Neuronal stem cell (in vitro differentiated cells): ENCODE data around the gene KLHDC4.

Experiments used
- DNase-seq: peaks from one replicate; pipeline ENCODE4 v3.0.0-alpha.2; 2013; ENCODE audit warnings: low spot score
- H2AFZ ChIP-seq: one replicate; pipeline ENCODE4 v1.6.1; 2013; ENCODE audit warnings: mild to moderate bottlenecking, low read length, inconsistent platforms
- H2AK5ac ChIP-seq: 2 replicates; pipeline ENCODE4 v1.6.1; 2013; ENCODE audit warnings: low read depth, mild to moderate bottlenecking, inconsistent platforms, low read length, moderate library complexity, mixed read lengths
- H2BK120ac ChIP-seq: 2 replicates; pipeline ENCODE4 v1.6.1; 2013; ENCODE audit warnings: low read depth, mild to moderate bottlenecking, inconsistent platforms, low read length, moderate library complexity, mixed read lengths
- H2BK12ac ChIP-seq: one replicate; pipeline ENCODE4 v1.6.1; 2013; ENCODE audit warnings: low read length, inconsistent platforms
- H2BK15ac ChIP-seq: 2 replicates; pipeline ENCODE4 v1.6.1; 2013; ENCODE audit warnings: mild to moderate bottlenecking, low read length, inconsistent platforms, mixed read lengths
- H2BK5ac ChIP-seq: one replicate; pipeline ENCODE4 v1.6.1; 2013; ENCODE audit warnings: inconsistent platforms, mild to moderate bottlenecking, low read length, moderate library complexity
- H3K14ac ChIP-seq: one replicate; pipeline ENCODE4 v1.6.1; 2013; ENCODE audit warnings: low read length, inconsistent platforms
- H3K18ac ChIP-seq: 2 replicates; pipeline ENCODE4 v1.6.1; 2013; ENCODE audit warnings: low read length, inconsistent platforms
- H3K23ac ChIP-seq: 2 replicates; pipeline ENCODE4 v1.6.1; 2013; ENCODE audit warnings: low read depth, mild to moderate bottlenecking, mixed read lengths, low read length, inconsistent platforms; ENCODE audit not compliant: poor library complexity
- H3K27ac ChIP-seq: replicated peaks from 3 replicates; pipeline ENCODE4 v1.5.1; 2013; ENCODE audit warnings: low read length, inconsistent platforms
- H3K27me3 ChIP-seq, 3 experiments: 2 replicates each; pipeline ENCODE4 v1.6.1; 2013; ENCODE audit warnings: low read length in 3 of 3, mild to moderate bottlenecking in 2 of 3, inconsistent platforms in 1 of 3, low read depth in 1 of 3, mixed read lengths in 1 of 3, moderate library complexity in 1 of 3; ENCODE audit not compliant: control insufficient read depth in 3 of 3, insufficient read depth in 3 of 3
- H3K36me3 ChIP-seq, 2 donors: replicated peaks in 1 of 2; 2 replicates each; pipeline ENCODE4 v1.6.1; 2013; ENCODE audit warnings: low read length in 2 of 2; ENCODE audit not compliant: control insufficient read depth in 2 of 2, insufficient read depth in 2 of 2
- H3K4ac ChIP-seq: 2 replicates; pipeline ENCODE4 v1.6.1; 2013; ENCODE audit warnings: inconsistent platforms, mild to moderate bottlenecking, low read length, moderate library complexity
- H3K4me1 ChIP-seq, 2 donors: 1 replicate in 1 of 2; 2 replicates in 1 of 2; pipeline ENCODE4 v1.6.1; 2013; ENCODE audit warnings: low read length in 2 of 2, low read depth in 1 of 2; ENCODE audit not compliant: control insufficient read depth in 2 of 2, insufficient read depth in 1 of 2
- H3K4me2 ChIP-seq: one replicate; pipeline ENCODE4 v1.6.1; 2013; ENCODE audit warnings: mild to moderate bottlenecking, low read length, inconsistent platforms; ENCODE audit not compliant: insufficient read depth, poor library complexity, severe bottlenecking
- H3K4me3 ChIP-seq, 2 donors: 2 replicates each; pipeline ENCODE4 v1.5.1; 2013; ENCODE audit warnings: low read length in 2 of 2, mild to moderate bottlenecking in 2 of 2, inconsistent platforms in 1 of 2, moderate library complexity in 1 of 2
- H3K79me1 ChIP-seq: one replicate; pipeline ENCODE4 v1.6.1; 2013; ENCODE audit warnings: low read depth, mild to moderate bottlenecking, inconsistent platforms, low read length, moderate library complexity
- H3K9ac ChIP-seq: one replicate; pipeline ENCODE4 v1.6.1; 2013; ENCODE audit warnings: mild to moderate bottlenecking, low read depth, low read length, inconsistent platforms; ENCODE audit not compliant: poor library complexity
- H3K9me3 ChIP-seq, 2 donors: replicated peaks in 1 of 2; 2 replicates each; pipeline versions ENCODE3 to v1.6.1; 2013; ENCODE audit warnings: low read length in 2 of 2, mild to moderate bottlenecking in 2 of 2, inconsistent platforms in 1 of 2, low read depth in 1 of 2, mixed read lengths in 1 of 2, moderate library complexity in 1 of 2; ENCODE audit not compliant: control insufficient read depth in 2 of 2, insufficient read depth in 1 of 2
- H4K8ac ChIP-seq: one replicate; pipeline ENCODE4 v1.6.1; 2013; ENCODE audit warnings: low read depth, mild to moderate bottlenecking, inconsistent platforms, low read length, moderate library complexity
- H4K91ac ChIP-seq: one replicate; pipeline ENCODE4 v1.6.1; 2013; ENCODE audit warnings: low read length, low read depth, mild to moderate bottlenecking, inconsistent platforms; ENCODE audit not compliant: poor library complexity
- WGBS, 2 donors: extraction: QIAGEN DNeasy Blood & Tissue Kit; methylation state at CpG; one replicate each; pipeline ENCODE4 v1.1.7; 2013; ENCODE audit warnings: missing lambda C conversion rate in 2 of 2, mixed read lengths in 1 of 2; ENCODE audit not compliant: insufficient read length in 2 of 2, insufficient replicate concordance in 1 of 2; ENCODE audit errors: extremely low coverage in 2 of 2; 5-methylcytosine and 5-hydroxymethylcytosine counted together

KLHDC4 gene

GRCh38 chr16:87701505-87701921, 64.3 kb downstream of the KLHDC4 start:
- peaks cover 16 to 73% of the 10 kb centered on the region in 2 donors for H3K36me3 ChIP-seq
- H2BK15ac ChIP-seq: no peak overlapping the region
- H3K9ac ChIP-seq: peak overlapping the region; percentile 38
- no peak overlapping the region for H3K27ac ChIP-seq
- DNase-seq: no peak
- peak overlapping the region; percentile 31 for H3K14ac ChIP-seq
- peaks cover 11% of the 10 kb centered on the region for H3K79me1 ChIP-seq
- peak overlapping the region; percentile 37 for H3K23ac ChIP-seq
- H3K9me3 ChIP-seq: no peaks in the 10 kb centered on the region
- H4K8ac ChIP-seq: peak overlapping the region; percentile 65
- WGBS, 2 donors: no CpG with 5 or more reads among the region's 23 CpGs
- no peak overlapping the region for H3K4ac ChIP-seq
- no peak overlapping the region for H2AK5ac ChIP-seq
- peak overlapping the region; percentile 5 for H2BK5ac ChIP-seq
- H3K4me1 ChIP-seq: peaks cover 5 to 13% of the 10 kb centered on the region in 2 donors
- H2AFZ ChIP-seq: no peak overlapping the region
- H3K4me3 ChIP-seq: no peak overlapping the region
- no peak overlapping the region for H2BK12ac ChIP-seq
- no peak overlapping the region for H4K91ac ChIP-seq
- no peaks in the 10 kb centered on the region for H3K27me3 ChIP-seq
- H3K18ac ChIP-seq: no peak overlapping the region
- H3K4me2 ChIP-seq: peak overlapping the region; percentile 11
- H2BK120ac ChIP-seq: no peak overlapping the region

- H3K4ac ChIP-seq: no peak overlapping the region
- no peak overlapping the region for H3K9ac ChIP-seq
- H3K9me3 ChIP-seq: no peaks in the 10 kb centered on the region
- no peak overlapping the region for H2BK15ac ChIP-seq
- H3K36me3 ChIP-seq: peaks cover 19 to 74% of the 10 kb centered on the region in 2 donors
- no peak overlapping the region for H3K18ac ChIP-seq
- peaks cover 9% of the 10 kb centered on the region for H3K79me1 ChIP-seq
- H2AFZ ChIP-seq: no peak overlapping the region
- DNase-seq: no peak
- no peak overlapping the region for H4K91ac ChIP-seq
- H2BK120ac ChIP-seq: no peak overlapping the region
- H4K8ac ChIP-seq: no peak overlapping the region
- H3K4me3 ChIP-seq: no peak overlapping the region
- peak overlapping the region; percentile 37 for H3K23ac ChIP-seq
- WGBS, 2 donors: no CpG with 5 or more reads among the region's 11 CpGs
- H3K4me2 ChIP-seq: no peak overlapping the region
- H2BK12ac ChIP-seq: no peak overlapping the region
- no peak overlapping the region for H3K27ac ChIP-seq
- no peak overlapping the region for H2AK5ac ChIP-seq
- no peak overlapping the region for H2BK5ac ChIP-seq
- no peaks in the 10 kb centered on the region for H3K27me3 ChIP-seq
- H3K4me1 ChIP-seq: peaks cover under 1 to 10% of the 10 kb centered on the region in 2 donors
- no peak overlapping the region for H3K14ac ChIP-seq
Observed at GRCh38 chr16:87701078-87701460, 64.7 kb downstream of the KLHDC4 start.

- no CpG with 5 or more reads among the region's 19 CpGs for WGBS, 2 donors
- Histone ChIP-seq H3K9ac (no peak overlapping the region), H2BK120ac (no peak overlapping the region), H3K4ac (no peak overlapping the region), H3K18ac (no peak overlapping the region), H3K4me2 (no peak overlapping the region), H2BK15ac (no peak overlapping the region), H2BK5ac (no peak overlapping the region), H3K36me3 (peaks cover 24 to 80% of the 10 kb centered on the region in 2 donors), H3K79me1 (peaks cover 9% of the 10 kb centered on the region), H3K23ac (no peak overlapping the region), H3K27ac (no peak overlapping the region), H3K4me1 (peaks cover 0 to 8% of the 10 kb centered on the region in 2 donors), H2BK12ac (no peak overlapping the region), H4K8ac (no peak overlapping the region), H3K27me3 (no peaks in the 10 kb centered on the region), H3K9me3 (no peaks in the 10 kb centered on the region), H3K14ac (no peak overlapping the region), H4K91ac (no peak overlapping the region), H3K4me3 (no peak overlapping the region), H2AK5ac (no peak overlapping the region), H2AFZ (no peak overlapping the region)
- no peak for DNase-seq
Observed at GRCh38 chr16:87700406-87701077, 65.2 kb downstream of the KLHDC4 start.

- Histone ChIP-seq H3K4me3 (no peak overlapping the region), H3K9ac (no peak overlapping the region), H2BK12ac (no peak overlapping the region), H3K27me3 (no peaks in the 10 kb centered on the region), H3K4me2 (no peak overlapping the region), H3K14ac (peak overlapping the region; percentile 71), H3K23ac (no peak overlapping the region), H3K4me1 (peaks cover 0 to 1% of the 10 kb centered on the region in 2 donors), H2BK15ac (no peak overlapping the region), H2BK5ac (peak overlapping the region; percentile 90), H2AK5ac (no peak overlapping the region), H3K18ac (no peak overlapping the region), H3K36me3 (peaks cover 35 to 88% of the 10 kb centered on the region in 2 donors), H3K27ac (no peak overlapping the region), H3K4ac (no peak overlapping the region), H4K8ac (no peak overlapping the region), H3K79me1 (peaks cover 7% of the 10 kb centered on the region), H2BK120ac (no peak overlapping the region), H3K9me3 (no peaks in the 10 kb centered on the region), H4K91ac (no peak overlapping the region), H2AFZ (no peak overlapping the region)
- no CpG with 5 or more reads among the region's 20 CpGs for WGBS, 2 donors
- DNase-seq: no peak
Observed at GRCh38 chr16:87698676-87699199, 67.0 kb downstream of the KLHDC4 start.
